HG02678 (cell line): Measurements from ENCODE around the gene CROCC.

Source experiments
- ATAC-seq: cut with Tn5 transposase; IDR thresholded peaks from one replicate; pipeline ENCODE4 v1.9.1; 2021; ENCODE audit warnings: mild to moderate bottlenecking, moderate library complexity; ENCODE audit not compliant: unreplicated experiment

Gene CROCC

DNA sequence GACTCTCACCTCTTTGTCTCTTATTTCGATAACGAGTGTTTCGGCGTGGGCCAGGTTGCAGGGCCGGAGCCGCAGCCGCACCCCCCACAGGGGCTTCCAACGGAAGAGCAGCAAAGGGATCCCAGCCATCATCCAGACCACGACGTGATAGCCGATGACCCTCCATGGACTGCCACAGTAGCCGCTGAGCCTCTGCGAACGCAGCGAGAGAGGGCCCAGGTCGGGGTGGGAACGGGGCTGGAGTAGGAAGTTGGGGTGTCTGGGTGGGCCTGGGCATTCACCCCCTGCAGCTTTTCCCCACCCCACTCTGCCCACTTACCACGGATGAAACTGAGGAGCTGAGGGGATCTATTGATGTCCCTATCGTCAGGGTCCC is 83.6 kb downstream of the CROCC start:
- ATAC-seq: no peak

DNA sequence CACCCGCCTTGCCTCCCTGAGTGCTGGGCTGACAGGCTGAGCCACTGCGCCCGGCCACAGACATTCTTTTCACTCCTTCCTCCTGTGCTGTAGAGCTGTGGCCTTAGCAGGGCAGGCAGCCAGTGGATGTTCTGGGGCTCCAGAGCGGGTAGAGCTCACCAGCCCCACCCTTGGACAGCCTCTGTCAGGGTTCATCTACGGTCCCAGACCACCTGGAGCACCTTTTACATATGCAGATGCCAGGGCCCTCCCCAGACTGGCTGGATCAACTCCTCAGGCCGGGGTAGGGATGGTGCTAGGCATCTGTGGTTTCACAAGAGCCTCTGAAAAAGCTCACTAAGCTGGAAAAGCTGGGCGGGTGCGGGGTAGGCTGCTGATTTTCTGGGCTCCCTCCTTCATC is 85.4 kb downstream of the CROCC start:
- ATAC-seq: no peak

GRCh38 chr1:17008208-17008855 is 86.6 kb downstream of the CROCC start:
- ATAC-seq: no peak

- no peak for ATAC-seq
Measured at GRCh38 chr1:17009706-17010105, 88.0 kb downstream of the CROCC start.

- no peak for ATAC-seq
Measured at GRCh38 chr1:17011092-17011438, 89.3 kb downstream of the CROCC start.

DNA sequence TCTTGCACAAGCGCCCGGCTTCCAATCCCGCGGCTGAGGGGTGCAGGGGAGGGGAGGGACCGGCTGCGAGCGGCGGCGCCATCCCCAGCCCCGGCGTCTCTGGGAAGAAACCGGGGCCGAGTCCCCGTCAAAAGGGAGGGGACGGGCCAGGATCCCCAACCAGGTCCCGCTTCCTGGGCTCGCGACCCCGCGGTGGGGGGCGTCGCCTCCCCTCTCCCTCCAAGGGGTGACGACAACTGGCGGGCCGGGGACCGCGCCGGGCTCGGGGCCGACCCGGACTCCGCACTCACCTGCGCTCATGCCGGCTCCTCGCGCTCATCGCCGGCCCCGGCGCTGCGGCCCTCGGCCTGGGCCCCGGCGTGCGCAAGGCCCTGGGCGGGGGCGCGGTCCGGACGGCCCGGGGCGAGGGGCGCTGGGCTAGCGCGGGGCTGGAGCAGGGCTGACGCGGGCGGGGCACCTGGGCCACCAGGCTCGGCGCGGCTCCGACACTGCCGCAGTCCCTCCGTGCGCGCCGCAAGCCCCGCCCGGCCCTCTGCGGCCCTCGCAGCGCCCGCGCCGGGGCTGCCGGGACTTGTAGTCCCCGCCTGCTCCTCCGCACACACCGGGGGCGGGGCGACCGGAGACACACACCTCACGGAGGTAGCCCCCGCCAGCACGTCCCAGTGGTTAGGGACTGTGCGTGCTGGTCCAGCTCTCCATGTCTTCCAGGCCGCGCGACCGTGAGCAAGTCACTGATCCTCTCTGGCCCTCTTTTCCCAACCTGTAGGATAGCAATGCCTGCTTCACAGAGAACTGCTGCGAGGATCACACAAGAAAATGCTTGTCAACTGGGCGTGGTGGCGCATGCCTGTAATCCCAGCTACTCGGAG is 89.9 kb downstream of the CROCC start, which contains the start of gene ATP13A2:
Gene ATP13A2, minus strand, starts transcription at position 490 of the 869 bp plus-strand sequence. Its CDS starts 190 bp downstream, at position 300.
- ATAC-seq: peak; percentile 96

DNA sequence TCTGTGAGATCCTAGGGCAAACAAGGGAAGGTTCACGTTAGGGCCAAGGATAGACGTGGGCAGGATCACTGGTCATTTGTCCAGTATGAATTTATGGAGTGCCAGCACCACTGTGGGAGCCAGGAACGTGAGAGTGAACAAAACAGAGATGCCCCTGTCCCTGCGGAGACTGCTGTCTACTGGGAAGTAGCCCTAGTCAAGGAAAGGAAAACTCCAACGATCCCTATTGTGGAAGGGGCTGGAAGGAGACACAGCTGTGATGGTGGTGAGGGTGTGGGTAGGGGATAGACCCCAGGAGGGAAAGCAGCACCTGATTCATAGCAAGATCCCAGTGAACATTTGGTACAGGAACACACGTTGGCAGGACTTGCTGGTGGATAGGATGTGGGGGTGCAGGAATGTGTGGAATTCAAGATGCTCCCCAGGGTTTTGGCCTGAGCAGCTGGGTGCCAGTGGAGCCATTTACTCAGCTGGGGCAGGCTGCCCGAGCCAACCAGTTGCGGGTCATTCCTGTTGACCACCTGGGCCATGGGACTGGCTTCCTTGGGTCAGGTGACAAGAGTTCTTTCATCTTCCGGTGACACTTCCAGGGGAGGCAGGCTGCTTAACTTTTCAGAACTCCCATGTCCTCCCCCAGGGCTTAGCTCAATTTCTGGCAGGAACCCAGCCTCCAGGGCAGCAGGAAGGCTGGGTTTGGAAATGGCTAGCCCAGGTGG is 91.2 kb downstream of the CROCC start:
- no peak for ATAC-seq

GRCh38 chr1:17013491-17014320 is 92.0 kb downstream of the CROCC start:
- no peak for ATAC-seq

- no peak for ATAC-seq
Measured at GRCh38 chr1:17014671-17015567, 93.2 kb downstream of the CROCC start.

DNA sequence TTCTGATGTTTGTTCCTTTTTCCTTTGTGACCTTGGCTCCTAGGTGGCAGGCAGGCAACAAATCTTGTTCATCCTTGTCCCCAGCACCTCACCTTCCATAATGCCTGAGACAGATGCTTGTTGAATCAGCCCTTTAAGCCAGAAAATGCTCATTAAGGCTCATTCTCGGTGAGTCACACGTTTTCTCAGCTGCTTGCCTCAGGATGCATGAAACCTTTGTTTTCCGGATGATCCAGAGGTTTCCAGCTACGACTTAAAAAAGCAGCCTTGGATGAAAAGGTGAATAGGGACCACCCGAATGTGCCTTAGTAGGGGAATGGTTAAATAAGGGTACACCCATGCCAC is 94.6 kb downstream of the CROCC start:
- ATAC-seq: no peak

DNA sequence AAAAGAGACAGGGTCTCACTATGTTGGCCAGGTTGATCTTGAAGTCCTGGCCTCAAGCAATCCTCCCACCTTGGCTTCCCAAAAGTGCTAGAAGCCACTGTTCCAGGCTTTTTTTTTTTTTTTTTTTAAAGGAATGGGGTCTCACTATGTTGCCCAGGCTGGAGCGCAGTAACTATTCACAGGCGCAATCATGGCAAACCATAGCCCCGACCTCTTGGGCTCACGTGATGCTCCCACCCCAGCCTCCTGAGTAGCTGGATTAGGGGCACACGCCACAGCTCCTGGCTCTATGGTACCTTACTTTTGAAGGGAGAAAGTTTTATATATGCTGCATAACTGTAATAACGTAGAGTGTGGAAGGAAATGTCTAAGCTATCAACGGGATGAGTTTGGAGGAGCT is 95.7 kb downstream of the CROCC start:
- ATAC-seq: no peak

DNA sequence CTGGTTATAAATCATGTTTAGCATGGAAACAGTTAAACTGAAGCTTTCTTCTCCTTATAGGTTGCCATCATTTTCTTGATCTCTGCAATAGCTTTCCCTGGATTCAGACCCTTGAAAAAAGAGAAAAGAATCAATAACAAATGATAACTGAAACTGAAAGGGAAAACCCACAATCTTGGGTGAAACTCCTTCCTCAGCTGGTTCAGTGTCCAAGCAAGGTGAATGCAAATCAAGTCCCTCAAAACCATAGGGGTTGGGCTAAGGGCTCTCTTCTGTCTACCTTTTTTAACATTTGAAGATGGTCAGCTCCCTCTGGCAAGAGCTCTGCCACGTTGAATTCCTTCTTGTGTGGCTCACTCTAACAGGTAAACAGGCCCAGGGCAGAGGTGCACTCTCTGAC is 97.1 kb downstream of the CROCC start:
- no peak for ATAC-seq

- no peak for ATAC-seq
Measured at GRCh38 chr1:17020502-17020901, 98.8 kb downstream of the CROCC start.

GRCh38 chr1:17021896-17022295 is 100.2 kb downstream of the CROCC start:
- no peak for ATAC-seq
